Erythroblast (primary cell): ENCODE data around the gene PCIF1.

Experiments
- GATA1 ChIP-seq: IDR thresholded peaks from 2 replicates; pipeline ENCODE4 v1.6.1; 2011; ENCODE audit warnings: low read depth, mild to moderate bottlenecking, control low read depth, low read length, moderate library complexity
- POLR2A ChIP-seq: IDR thresholded peaks from 2 replicates; pipeline ENCODE4 v1.6.1; 2011; ENCODE audit warnings: mild to moderate bottlenecking, low read length

- TF ChIP-seq POLR2A = no peak
- no peak for TF ChIP-seq GATA1
Measured at GRCh38 chr20:45991616-45992015, 57.1 kb downstream of the PCIF1 start.
